SK-N-SH treated with all-trans-retinoic acid at 6 μM for 48 hours (cell line): Measurements from ENCODE around the gene HLCS.

Experiments used
- ATAC-seq: fragments of 200-7000 bp; cut with Tn5 transposase; 3 replicates; pipeline ENCODE4 v1.9.1; 2020; ENCODE audit warnings: mild to moderate bottlenecking, moderate library complexity
- ARNTL ChIP-seq: fragments of 450-650 bp; formaldehyde crosslinking; IDR thresholded peaks from 2 replicates; pipeline ENCODE4 v1.5.0; 2020; ENCODE audit warnings: low read depth, mild to moderate bottlenecking, moderate library complexity, borderline replicate concordance
- BACH2 ChIP-seq: fragments of 250-450 bp; sonication (Bioruptor Pico); IDR thresholded peaks from 2 replicates; pipeline ENCODE4 v1.9.0; 2021; ENCODE audit warnings: mild to moderate bottlenecking, borderline replicate concordance
- CREB5 ChIP-seq: fragments of 250-450 bp; sonication (Bioruptor Pico); IDR thresholded peaks from 2 replicates; pipeline ENCODE4 v1.5.1; 2020; ENCODE audit warnings: low read depth, mild to moderate bottlenecking, moderate library complexity
- CSRNP3 ChIP-seq: fragments of 250-450 bp; sonication (Bioruptor Pico); IDR thresholded peaks from 2 replicates; pipeline ENCODE4 v1.5.1; 2021; ENCODE audit warnings: mild to moderate bottlenecking, moderate library complexity
- ESRRG ChIP-seq: fragments of 250-450 bp; sonication (Bioruptor Pico); IDR thresholded peaks from 2 replicates; pipeline ENCODE4 v1.6.1; 2021; ENCODE audit warnings: mild to moderate bottlenecking
- GLIS3 ChIP-seq: fragments of 250-450 bp; sonication (Bioruptor Pico); IDR thresholded peaks from 2 replicates; pipeline ENCODE4 v1.5.0; 2020; ENCODE audit warnings: mild to moderate bottlenecking, moderate library complexity
- ISL1 ChIP-seq: fragments of 250-450 bp; sonication (Bioruptor Pico); IDR thresholded peaks from 2 replicates; pipeline ENCODE4 v2.1.2; 2022; ENCODE audit warnings: mild to moderate bottlenecking, moderate library complexity
- OSR1 ChIP-seq: fragments of 250-450 bp; sonication (Bioruptor Pico); IDR thresholded peaks from 2 replicates; pipeline ENCODE4 v1.8.0; 2022; ENCODE audit warnings: moderate library complexity, mild to moderate bottlenecking, inconsistent platforms
- PATZ1 ChIP-seq: fragments of 250-450 bp; sonication (Bioruptor Pico); IDR thresholded peaks from 2 replicates; pipeline ENCODE4 v1.8.0; 2020; ENCODE audit warnings: mild to moderate bottlenecking, moderate library complexity, borderline replicate concordance
- POU6F1 ChIP-seq: fragments of 250-450 bp; sonication (Bioruptor Pico); IDR thresholded peaks from 2 replicates; pipeline ENCODE4 v1.8.0; 2021; ENCODE audit warnings: low read depth, mild to moderate bottlenecking, moderate library complexity, borderline replicate concordance
- SNAI2 ChIP-seq: fragments of 250-450 bp; sonication (Bioruptor Pico); IDR thresholded peaks from 2 replicates; pipeline ENCODE4 v1.5.0; 2020; ENCODE audit warnings: mild to moderate bottlenecking, moderate library complexity
- TCF4 ChIP-seq: fragments of 250-450 bp; sonication (Bioruptor Pico); IDR thresholded peaks from 2 replicates; pipeline ENCODE4 v1.8.0; 2021; ENCODE audit warnings: mild to moderate bottlenecking, moderate library complexity, borderline replicate concordance
- TOX ChIP-seq: fragments of 250-450 bp; sonication (Bioruptor Pico); IDR thresholded peaks from 2 replicates; pipeline ENCODE4 v1.8.0; 2021; ENCODE audit warnings: mild to moderate bottlenecking, moderate library complexity, borderline replicate concordance
- TSHZ2 ChIP-seq: fragments of 250-450 bp; sonication (Bioruptor Pico); IDR thresholded peaks from 2 replicates; pipeline ENCODE4 v1.5.0; 2020; ENCODE audit warnings: mild to moderate bottlenecking, moderate library complexity
- ZC3H10 ChIP-seq: fragments of 250-450 bp; sonication (Bioruptor Pico); IDR thresholded peaks from 2 replicates; pipeline ENCODE4 v1.5.1; 2021; ENCODE audit warnings: mild to moderate bottlenecking, moderate library complexity
- ZFP3 ChIP-seq: fragments of 250-450 bp; sonication (Bioruptor Pico); IDR thresholded peaks from 2 replicates; pipeline ENCODE4 v1.5.0; 2020; ENCODE audit warnings: mild to moderate bottlenecking, moderate library complexity
- ZFP30 ChIP-seq: fragments of 450-650 bp; formaldehyde crosslinking; IDR thresholded peaks from 2 replicates; pipeline ENCODE4 v1.5.0; 2022; ENCODE audit warnings: mild to moderate bottlenecking, moderate library complexity
- ZNF565 ChIP-seq: fragments of 450-650 bp; formaldehyde crosslinking; conservative IDR thresholded peaks from 2 replicates; pipeline ENCODE4 v1.5.0; 2020; ENCODE audit warnings: low read depth, mild to moderate bottlenecking, moderate library complexity
- ZNF70 ChIP-seq: fragments of 450-650 bp; formaldehyde crosslinking; IDR thresholded peaks from 2 replicates; pipeline ENCODE4 v1.5.0; 2020; ENCODE audit warnings: mild to moderate bottlenecking, moderate library complexity
- ZNF8 ChIP-seq: fragments of 450-650 bp; formaldehyde crosslinking; IDR thresholded peaks from 2 replicates; pipeline ENCODE4 v1.5.0; 2020; ENCODE audit warnings: mild to moderate bottlenecking, moderate library complexity

HLCS gene

GRCh38 chr21:36994501-36995158, 28.2 kb upstream of the HLCS start:
- TF ChIP-seq ZFP3 (CRISPR knock-in tag) (no peak), ISL1 (CRISPR knock-in tag) (no peak), ZFP30 (no peak), OSR1 (CRISPR knock-in tag) (no peak), PATZ1 (CRISPR knock-in tag) (no peak), TOX (CRISPR knock-in tag) (no peak), ZNF70 (CRISPR knock-in tag) (no peak), ZNF8 (CRISPR knock-in tag) (no peak), BACH2 (CRISPR knock-in tag) (no peak), ZNF565 (no peak), ZC3H10 (CRISPR knock-in tag) (no peak), POU6F1 (no peak), SNAI2 (no peak), ARNTL (no peak)
- ATAC-seq: no peak

GRCh38 chr21:36992671-36993070, 26.2 kb upstream of the HLCS start:
- ATAC-seq: no peak
- TF ChIP-seq CREB5 (CRISPR knock-in tag) (no peak), ESRRG (no peak), OSR1 (CRISPR knock-in tag) (no peak), ARNTL (no peak), GLIS3 (CRISPR knock-in tag) (no peak), TSHZ2 (no peak), ZNF565 (no peak), PATZ1 (CRISPR knock-in tag) (no peak), POU6F1 (no peak), ZNF8 (CRISPR knock-in tag) (no peak), CSRNP3 (CRISPR knock-in tag) (no peak), ZNF70 (CRISPR knock-in tag) (no peak), TOX (CRISPR knock-in tag) (no peak), TCF4 (CRISPR knock-in tag) (no peak), ISL1 (CRISPR knock-in tag) (no peak), ZFP30 (no peak), ZC3H10 (CRISPR knock-in tag) (no peak)
- TF ChIP-seq, all 23 proteins: peak for 0
